K562 (cell line): ENCODE data around the gene PTHLH. TPM values are rescaled to one million over a fixed set of nuclear protein-coding genes. Genes with fewer than 3 reads are reported as not detected.

ENCODE experiments used
- ATAC-seq: fragments of 200-7000 bp; cut with Tn5 transposase; 3 replicates; pipeline ENCODE4 v1.9.1; 2020; ENCODE audit warnings: moderate library complexity
- BruUV-seq: library from RNA; stranded (reverse); fragments of 400-500 nt; replicated peaks from 2 replicates; lab custom pipeline; 2021; lab: Mats Ljungman, UMichigan
- CTCF ChIA-PET: fragments of 300-600 bp; formaldehyde crosslinking; extraction: SDS; loops from one replicate; lab custom pipeline; 2021; ENCODE audit warnings: low intra/inter-chr PET ratio; lab: Yijun Ruan, JAX
- POLR2A ChIA-PET: fragments of 300-600, 350-650 bp; sonication (Branson Sonifier 250); formaldehyde crosslinking; extraction: SDS; loops from one replicate; lab custom pipeline; 2021; ENCODE audit warnings: antibody characterized with exemption, inconsistent platforms; lab: Yijun Ruan, JAX
- DNase-seq, 4 experiments: peaks; one replicate each; pipeline versions ENCODE4 v3.0.0 to v3.0.0-alpha.2; 2011 to 2018; ENCODE audit warnings: low spot score in 3 of 4, mixed read lengths in 3 of 4; ENCODE audit errors: extremely low read depth in 1 of 4
- FAIRE-seq: peaks from 2 replicates; lab custom pipeline; 2011; peaks lifted over from hg19 to GRCh38; lab: Jason Lieb, UNC
- H2AFZ ChIP-seq: 2 replicates; pipeline ENCODE4 v1.6.0; 2011; ENCODE audit warnings: low read depth, low read length, control low read depth, inconsistent platforms
- H3K27ac ChIP-seq: fragments of 200-600 bp; 3 replicates; pipeline ENCODE4 v1.8.0; 2011; ENCODE audit warnings: low read depth, mild to moderate bottlenecking, control low read depth, inconsistent platforms, low read length, moderate library complexity, mixed read lengths; ENCODE audit errors: extremely low read depth
- H3K27me3 ChIP-seq, 2 experiments: fragments of 300-600 bp in 1 of 2; 2 replicates in 1 of 2; 3 replicates in 1 of 2; pipeline versions ENCODE4 v1.6.0 to v1.8.0; 2011; ENCODE audit warnings: inconsistent platforms in 2 of 2, low read length in 2 of 2, mild to moderate bottlenecking in 1 of 2, mixed read lengths in 1 of 2, moderate library complexity in 1 of 2; ENCODE audit not compliant: control insufficient read depth in 2 of 2, insufficient read depth in 2 of 2
- H3K36me3 ChIP-seq: fragments of 300-600 bp; 3 replicates; pipeline ENCODE4 v1.8.0; 2011; ENCODE audit warnings: mild to moderate bottlenecking, low read length, inconsistent platforms; ENCODE audit not compliant: control insufficient read depth, insufficient read depth
- H3K4me1 ChIP-seq, 2 experiments: fragments of 200-600 bp in 1 of 2; replicated peaks in 1 of 2; 2 replicates in 1 of 2; 3 replicates in 1 of 2; pipeline versions ENCODE4 v1.5.1 to v1.8.0; 2011; ENCODE audit warnings: inconsistent platforms in 2 of 2, low read length in 2 of 2, mild to moderate bottlenecking in 1 of 2, mixed read lengths in 1 of 2, moderate library complexity in 1 of 2; ENCODE audit not compliant: control insufficient read depth in 2 of 2, insufficient read depth in 2 of 2
- H3K4me2 ChIP-seq: 2 replicates; pipeline ENCODE4 v1.6.1; 2011; ENCODE audit warnings: low read length, control low read depth, inconsistent platforms, mixed read lengths; ENCODE audit not compliant: insufficient read depth
- H3K4me3 ChIP-seq: fragments of 200-600 bp; sonication (generic), shearing (Covaris generic); 2 replicates; pipeline ENCODE4 v1.5.1; 2016; ENCODE audit warnings: control low read depth, inconsistent platforms
- H3K79me2 ChIP-seq: fragments of 200-600 bp; 3 replicates; pipeline ENCODE4 v1.8.0; 2011; ENCODE audit warnings: low read length, inconsistent platforms; ENCODE audit not compliant: control insufficient read depth, insufficient read depth
- H3K9ac ChIP-seq, 2 experiments: 2 replicates each; pipeline versions ENCODE4 v1.6.0 to v1.6.1; 2011; ENCODE audit warnings: low read depth in 2 of 2, low read length in 2 of 2, control low read depth in 1 of 2, inconsistent platforms in 1 of 2, mild to moderate bottlenecking in 1 of 2, mixed read lengths in 1 of 2; ENCODE audit not compliant: insufficient read depth in 1 of 2
- H3K9me1 ChIP-seq: one replicate; pipeline ENCODE4 v1.6.0; 2011; ENCODE audit warnings: inconsistent platforms, mild to moderate bottlenecking, low read length, moderate library complexity; ENCODE audit not compliant: control insufficient read depth, insufficient read depth
- H3K9me3 ChIP-seq: replicated peaks from 2 replicates; pipeline ENCODE4 v1.5.1; 2011; ENCODE audit warnings: low read depth, low read length, inconsistent platforms; ENCODE audit not compliant: control insufficient read depth, insufficient read depth
- H4K20me1 ChIP-seq: replicated peaks from 2 replicates; pipeline ENCODE4 v1.6.1; 2011; ENCODE audit warnings: low read length, inconsistent platforms, mixed read lengths; ENCODE audit not compliant: control insufficient read depth, insufficient read depth
- ARID1B ChIP-seq: fragments of 450-650 bp; IDR thresholded peaks from 2 replicates; pipeline ENCODE4 v1.6.1; 2016; ENCODE audit warnings: antibody characterized with exemption, mild to moderate bottlenecking, inconsistent platforms
- BRD4 ChIP-seq: fragments of 200-600 bp; sonication (generic); IDR thresholded peaks from 2 replicates; pipeline ENCODE4 v1.6.1; 2017; ENCODE audit warnings: inconsistent platforms
- POLR3G ChIP-seq: IDR thresholded peaks from 2 replicates; pipeline ENCODE4 v1.6.1; 2011; ENCODE audit not compliant: insufficient read length, insufficient replicate concordance; ENCODE audit errors: extremely low read depth
- SRF ChIP-seq, 2 experiments: fragments of 250-450, 450-650 bp in 1 of 2; sonication (Bioruptor Pico) in 1 of 2; sonication (generic) in 1 of 2; formaldehyde crosslinking; IDR thresholded peaks; 2 replicates each; pipeline versions ENCODE4 v1.5.0 to v1.5.1; 2020 to 2022; ENCODE audit warnings: mild to moderate bottlenecking in 1 of 2, missing genetic modification reagents in 1 of 2
- TAF7 ChIP-seq: fragments of 450-650 bp; IDR thresholded peaks from 2 replicates; pipeline ENCODE4 v1.6.1; 2016; ENCODE audit warnings: missing genetic modification characterization, missing compliant biosample characterization
- TBP ChIP-seq: optimal IDR thresholded peaks from 2 replicates; pipeline ENCODE3; 2011; ENCODE audit warnings: low read depth, low read length, improper control_type of control experiment
- ZNF12 ChIP-seq: sonication (generic); formaldehyde crosslinking; IDR thresholded peaks from 2 replicates; pipeline ENCODE4 v1.4.0; 2020; ENCODE audit warnings: mild to moderate bottlenecking, missing genetic modification reagents
- WGBS: fragments of 100-300 bp; shearing (Covaris generic); methylation state at CpG from one replicate; pipeline ENCODE4 v1.1.6; 2016; ENCODE audit warnings: low coverage, mixed read lengths; ENCODE audit not compliant: insufficient coverage; ENCODE audit errors: missing lambda C conversion rate; 5-methylcytosine and 5-hydroxymethylcytosine counted together
- in situ Hi-C: fragments of 300-500 bp; cut with MboI; formaldehyde crosslinking; loops from 4 replicates; pipeline ENCODE4 v1.15.0; 2018; ENCODE audit warnings: inconsistent platforms, mixed read lengths
- intact Hi-C: fragments of 100-400 bp; cut with micrococcal nuclease; formaldehyde crosslinking; loops from 2 replicates; pipeline ENCODE4 v1.14.2; 2022
- polyA plus RNA-seq, 8 experiments: library from polyadenylated mRNA; depleted of rRNA in 4 of 8; stranded (reverse) in 5 of 8; unstranded in 3 of 8; fragments of >200 nt; fragmentation: Nextera tagmentation in 2 of 8; fragmentation: Illumina TruSeq in 1 of 8; extraction: Ambion mirVana in 2 of 8; extraction: Trizol in 1 of 8; gene quantifications; 2 replicates each; pipeline versions ENCODE4 v1.2.1 to v1.2.3, GENCODE V29; 2011 to 2014; ENCODE audit warnings: inconsistent platforms in 1 of 8, missing spikeins in 1 of 8
- total RNA-seq, 7 experiments: library from RNA; depleted of rRNA in 6 of 7; stranded (reverse); fragments of >200 nt in 6 of 7; fragmentation: Illumina TruSeq in 2 of 7; extraction: Trizol in 2 of 7; gene quantifications; 2 replicates each; pipeline versions ENCODE4 v1.2.1 to v1.2.3, GENCODE V29; 2011 to 2021; ENCODE audit warnings: low replicate concordance in 1 of 7
- TF ChIP-seq, protein P1 (sequence below), 2 experiments: IDR thresholded peaks; 2 replicates each; pipeline ENCODE4 v1.6.1; 2012; ENCODE audit warnings: improper control_type of control experiment in 2 of 2, low read depth in 2 of 2, low read length in 2 of 2, borderline replicate concordance in 1 of 2
- TF ChIP-seq, protein P2 (sequence below): conservative IDR thresholded peaks from 2 replicates; pipeline ENCODE4 v1.6.1; 2011; ENCODE audit warnings: low read depth, mild to moderate bottlenecking, low read length; ENCODE audit not compliant: control insufficient read depth
- TF ChIP-seq, protein P3 (sequence below): fragments of 450-650 bp; IDR thresholded peaks from 2 replicates; pipeline ENCODE4 v1.6.1; 2014; ENCODE audit warnings: low read depth, mild to moderate bottlenecking, moderate library complexity, borderline replicate concordance
- TF ChIP-seq, protein P4 (sequence below), 3 experiments: IDR thresholded peaks in 2 of 3; conservative IDR thresholded peaks in 1 of 3; 2 replicates each; pipeline ENCODE4 v1.5.1; 2011 to 2012; ENCODE audit warnings: low read length in 3 of 3, mild to moderate bottlenecking in 3 of 3, control low read depth in 2 of 3, improper control_type of control experiment in 1 of 3, inconsistent platforms in 1 of 3, low read depth in 1 of 3, mixed read lengths in 1 of 3, moderate library complexity in 1 of 3; ENCODE audit not compliant: insufficient read depth in 2 of 3

PTHLH gene
- total and polyA plus RNA-seq, 9 of the 15 experiments (the other 6 are each of a cell fraction or from before 2014, with no cell fraction given) = 0.14 to 2.5 (median 0.74) TPM

DNA sequence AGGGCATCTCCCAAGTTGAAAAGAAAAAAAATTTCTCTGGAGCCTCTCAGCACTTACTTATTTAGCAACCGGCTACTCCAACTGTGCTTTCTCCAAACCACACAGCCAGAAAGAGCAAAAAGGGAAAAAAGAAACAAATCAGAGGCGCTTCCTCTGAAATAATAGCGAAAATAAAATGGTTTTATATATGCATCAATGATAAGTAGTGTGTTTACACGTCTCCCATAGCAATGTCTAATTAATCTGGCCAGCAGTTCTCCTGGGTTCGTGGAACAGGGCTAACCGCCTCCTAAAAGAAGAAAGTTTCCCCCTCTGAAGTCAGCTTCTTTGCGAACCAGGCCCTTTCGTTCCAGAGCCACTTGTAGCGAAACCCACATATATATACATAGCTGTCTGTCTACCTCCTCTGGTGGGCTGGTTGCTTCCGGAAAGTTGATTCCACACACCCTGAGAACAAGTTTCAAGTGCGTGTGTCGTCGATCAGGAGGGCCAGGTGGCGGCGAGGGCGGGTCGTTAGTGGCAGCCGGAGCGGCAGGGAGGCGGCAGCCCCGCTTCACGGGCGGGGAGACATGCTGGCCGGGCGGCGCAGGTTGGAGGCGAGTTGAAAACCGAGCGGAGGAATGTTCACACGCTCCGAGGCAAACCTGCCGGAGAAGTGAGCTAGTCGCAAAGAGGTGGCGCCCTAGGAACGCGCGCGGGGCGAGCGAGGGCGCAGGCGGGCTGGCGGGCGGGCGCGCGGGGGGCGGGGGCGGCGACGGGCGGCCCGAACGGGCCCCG lies 2.7 kb downstream of the PTHLH start:
- Histone ChIP-seq H2AFZ (peak overlapping the region; percentile 91), H3K4me1 (peaks cover 2 to 19% of the 10 kb centered on the region in 2 experiments; a peak in 3 of 5 replicates), H3K4me2 (peak overlapping the region; percentile 93), H4K20me1 (no peaks in the 10 kb centered on the region), H3K79me2 (no peaks in the 10 kb centered on the region), H3K9ac (peak overlapping the region; percentile 64 to 91), H3K9me1 (no peaks in the 10 kb centered on the region), H3K27ac (peak overlapping the region; percentile 59; the same call in 2 of the 3 replicates), H3K4me3 (peak overlapping the region; percentile 50), H3K36me3 (no peaks in the 10 kb centered on the region), H3K27me3 (peaks cover 0 to 7% of the 10 kb centered on the region in 2 experiments; a peak in 1 of 5 replicates), H3K9me3 (no peaks in the 10 kb centered on the region)
- BruUV-seq = TSS peak; percentile 65
- ChIA-PET CTCF (interaction anchor here (1.2 to 1.4 kb wide), 2 partner anchors 202 to 237 kb away, joined by 3 read pairs; no protein-coding TSS in a partner anchor), POLR2A (interaction anchor here (1.0 to 1.1 kb wide), 2 partner anchors 130 to 191 kb away, joined by 4 to 5 read pairs; no protein-coding TSS in a partner anchor)
- no peak for FAIRE-seq
- peak; percentile 48 to 85 (median 56) for DNase-seq
- ATAC-seq = peak; percentile 93
- WGBS = 11% methylated on average over 30 of the region's 55 CpGs
- intact Hi-C loops = no loop called here
- in situ Hi-C loops = loop anchor here (10.0 kb wide), 1 partner anchor 205 kb away; no protein-coding TSS in a partner anchor
- TF ChIP-seq, protein P1, sequence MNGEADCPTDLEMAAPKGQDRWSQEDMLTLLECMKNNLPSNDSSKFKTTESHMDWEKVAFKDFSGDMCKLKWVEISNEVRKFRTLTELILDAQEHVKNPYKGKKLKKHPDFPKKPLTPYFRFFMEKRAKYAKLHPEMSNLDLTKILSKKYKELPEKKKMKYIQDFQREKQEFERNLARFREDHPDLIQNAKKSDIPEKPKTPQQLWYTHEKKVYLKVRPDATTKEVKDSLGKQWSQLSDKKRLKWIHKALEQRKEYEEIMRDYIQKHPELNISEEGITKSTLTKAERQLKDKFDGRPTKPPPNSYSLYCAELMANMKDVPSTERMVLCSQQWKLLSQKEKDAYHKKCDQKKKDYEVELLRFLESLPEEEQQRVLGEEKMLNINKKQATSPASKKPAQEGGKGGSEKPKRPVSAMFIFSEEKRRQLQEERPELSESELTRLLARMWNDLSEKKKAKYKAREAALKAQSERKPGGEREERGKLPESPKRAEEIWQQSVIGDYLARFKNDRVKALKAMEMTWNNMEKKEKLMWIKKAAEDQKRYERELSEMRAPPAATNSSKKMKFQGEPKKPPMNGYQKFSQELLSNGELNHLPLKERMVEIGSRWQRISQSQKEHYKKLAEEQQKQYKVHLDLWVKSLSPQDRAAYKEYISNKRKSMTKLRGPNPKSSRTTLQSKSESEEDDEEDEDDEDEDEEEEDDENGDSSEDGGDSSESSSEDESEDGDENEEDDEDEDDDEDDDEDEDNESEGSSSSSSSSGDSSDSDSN (IDR thresholded peaks at IDR 0.05; ENCODE audit: borderline replicate concordance in 1 of 2, low read depth in 2 of 2, low read length in 2 of 2) = peak; percentile 78 to 82; a peak in 2 of 4 replicates
- TF ChIP-seq ZNF12 (CRISPR knock-in tag) (no peak), TBP (peak; percentile 12), ARID1B (no peak), SRF (CRISPR knock-in tag; IDR thresholded peaks at IDR 0.05) (peak in 1 of 2 experiments; percentile 61; a peak in 1 of 4 replicates), BRD4 (no peak), TAF7 (tag) (no peak), POLR3G (no peak)
- TF ChIP-seq, protein P2, sequence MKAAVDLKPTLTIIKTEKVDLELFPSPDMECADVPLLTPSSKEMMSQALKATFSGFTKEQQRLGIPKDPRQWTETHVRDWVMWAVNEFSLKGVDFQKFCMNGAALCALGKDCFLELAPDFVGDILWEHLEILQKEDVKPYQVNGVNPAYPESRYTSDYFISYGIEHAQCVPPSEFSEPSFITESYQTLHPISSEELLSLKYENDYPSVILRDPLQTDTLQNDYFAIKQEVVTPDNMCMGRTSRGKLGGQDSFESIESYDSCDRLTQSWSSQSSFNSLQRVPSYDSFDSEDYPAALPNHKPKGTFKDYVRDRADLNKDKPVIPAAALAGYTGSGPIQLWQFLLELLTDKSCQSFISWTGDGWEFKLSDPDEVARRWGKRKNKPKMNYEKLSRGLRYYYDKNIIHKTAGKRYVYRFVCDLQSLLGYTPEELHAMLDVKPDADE = no peak
- TF ChIP-seq, protein P3, sequence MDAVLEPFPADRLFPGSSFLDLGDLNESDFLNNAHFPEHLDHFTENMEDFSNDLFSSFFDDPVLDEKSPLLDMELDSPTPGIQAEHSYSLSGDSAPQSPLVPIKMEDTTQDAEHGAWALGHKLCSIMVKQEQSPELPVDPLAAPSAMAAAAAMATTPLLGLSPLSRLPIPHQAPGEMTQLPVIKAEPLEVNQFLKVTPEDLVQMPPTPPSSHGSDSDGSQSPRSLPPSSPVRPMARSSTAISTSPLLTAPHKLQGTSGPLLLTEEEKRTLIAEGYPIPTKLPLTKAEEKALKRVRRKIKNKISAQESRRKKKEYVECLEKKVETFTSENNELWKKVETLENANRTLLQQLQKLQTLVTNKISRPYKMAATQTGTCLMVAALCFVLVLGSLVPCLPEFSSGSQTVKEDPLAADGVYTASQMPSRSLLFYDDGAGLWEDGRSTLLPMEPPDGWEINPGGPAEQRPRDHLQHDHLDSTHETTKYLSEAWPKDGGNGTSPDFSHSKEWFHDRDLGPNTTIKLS = no peak
- TF ChIP-seq, protein P4, sequence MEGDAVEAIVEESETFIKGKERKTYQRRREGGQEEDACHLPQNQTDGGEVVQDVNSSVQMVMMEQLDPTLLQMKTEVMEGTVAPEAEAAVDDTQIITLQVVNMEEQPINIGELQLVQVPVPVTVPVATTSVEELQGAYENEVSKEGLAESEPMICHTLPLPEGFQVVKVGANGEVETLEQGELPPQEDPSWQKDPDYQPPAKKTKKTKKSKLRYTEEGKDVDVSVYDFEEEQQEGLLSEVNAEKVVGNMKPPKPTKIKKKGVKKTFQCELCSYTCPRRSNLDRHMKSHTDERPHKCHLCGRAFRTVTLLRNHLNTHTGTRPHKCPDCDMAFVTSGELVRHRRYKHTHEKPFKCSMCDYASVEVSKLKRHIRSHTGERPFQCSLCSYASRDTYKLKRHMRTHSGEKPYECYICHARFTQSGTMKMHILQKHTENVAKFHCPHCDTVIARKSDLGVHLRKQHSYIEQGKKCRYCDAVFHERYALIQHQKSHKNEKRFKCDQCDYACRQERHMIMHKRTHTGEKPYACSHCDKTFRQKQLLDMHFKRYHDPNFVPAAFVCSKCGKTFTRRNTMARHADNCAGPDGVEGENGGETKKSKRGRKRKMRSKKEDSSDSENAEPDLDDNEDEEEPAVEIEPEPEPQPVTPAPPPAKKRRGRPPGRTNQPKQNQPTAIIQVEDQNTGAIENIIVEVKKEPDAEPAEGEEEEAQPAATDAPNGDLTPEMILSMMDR (IDR thresholded peaks at IDR 0.05 in 2 of 3, conservative IDR thresholded peaks at IDR 0.05 in 1 of 3; ENCODE audit: insufficient read depth in 2 of 3, low read depth in 1 of 3, low read length in 3 of 3) = peak; percentile 20 to 57 (median 46); a peak in 4 of 6 replicates
